ENCODE data around the gene DHRS11. TPM values are rescaled to one million over a fixed set of nuclear protein-coding genes. Genes with fewer than 3 reads are reported as not detected.
A peak's percentile ranks its signal among the peaks of the same experiment; 100 is the strongest.

Gene DHRS11
- total and polyA plus RNA-seq, 2 of the 4 experiments (the other 2 are of a cell fraction), result 7.0 to 14.5 TPM

DNA sequence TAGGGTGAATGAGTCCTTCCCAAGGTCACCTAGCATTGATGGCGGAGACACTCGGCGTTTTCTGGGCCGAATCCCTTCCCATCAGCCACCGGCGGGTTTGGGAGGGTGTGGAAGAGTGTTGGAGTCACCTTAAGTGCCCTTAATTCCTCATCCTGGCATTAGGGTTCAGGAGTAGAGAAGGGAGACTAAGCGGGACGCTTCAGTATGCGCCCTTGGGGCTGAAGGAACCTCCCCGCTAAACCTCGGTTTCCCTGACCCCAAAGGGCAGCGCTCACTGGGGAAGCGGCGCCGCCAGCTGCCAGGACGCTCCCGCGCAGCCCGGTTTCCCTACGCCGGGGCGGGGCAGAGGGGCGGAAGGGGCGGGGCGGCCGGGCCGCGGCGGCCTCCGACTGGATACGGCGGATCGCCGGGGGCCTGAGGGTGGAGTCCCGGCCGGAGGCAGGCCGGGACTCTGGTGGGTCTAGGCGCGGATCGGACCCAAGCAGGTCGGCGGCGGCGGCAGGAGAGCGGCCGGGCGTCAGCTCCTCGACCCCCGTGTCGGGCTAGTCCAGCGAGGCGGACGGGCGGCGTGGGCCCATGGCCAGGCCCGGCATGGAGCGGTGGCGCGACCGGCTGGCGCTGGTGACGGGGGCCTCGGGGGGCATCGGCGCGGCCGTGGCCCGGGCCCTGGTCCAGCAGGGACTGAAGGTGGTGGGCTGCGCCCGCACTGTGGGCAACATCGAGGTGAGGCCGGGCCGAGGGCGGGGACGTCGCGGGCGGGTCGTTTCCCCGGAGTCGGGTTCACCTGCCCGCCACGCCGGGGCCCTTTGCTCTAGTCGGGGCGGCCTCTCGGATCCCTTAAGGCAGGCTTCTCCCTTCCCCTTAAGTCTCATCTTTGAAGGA is at the start of gene DHRS11 (continued):
- TF ChIP-seq, protein P1, sequence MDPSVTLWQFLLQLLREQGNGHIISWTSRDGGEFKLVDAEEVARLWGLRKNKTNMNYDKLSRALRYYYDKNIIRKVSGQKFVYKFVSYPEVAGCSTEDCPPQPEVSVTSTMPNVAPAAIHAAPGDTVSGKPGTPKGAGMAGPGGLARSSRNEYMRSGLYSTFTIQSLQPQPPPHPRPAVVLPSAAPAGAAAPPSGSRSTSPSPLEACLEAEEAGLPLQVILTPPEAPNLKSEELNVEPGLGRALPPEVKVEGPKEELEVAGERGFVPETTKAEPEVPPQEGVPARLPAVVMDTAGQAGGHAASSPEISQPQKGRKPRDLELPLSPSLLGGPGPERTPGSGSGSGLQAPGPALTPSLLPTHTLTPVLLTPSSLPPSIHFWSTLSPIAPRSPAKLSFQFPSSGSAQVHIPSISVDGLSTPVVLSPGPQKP (IDR thresholded peaks at IDR 0.05; ENCODE audit: borderline replicate concordance, low read depth, low read length), result no peak
- TF ChIP-seq, protein P2, sequence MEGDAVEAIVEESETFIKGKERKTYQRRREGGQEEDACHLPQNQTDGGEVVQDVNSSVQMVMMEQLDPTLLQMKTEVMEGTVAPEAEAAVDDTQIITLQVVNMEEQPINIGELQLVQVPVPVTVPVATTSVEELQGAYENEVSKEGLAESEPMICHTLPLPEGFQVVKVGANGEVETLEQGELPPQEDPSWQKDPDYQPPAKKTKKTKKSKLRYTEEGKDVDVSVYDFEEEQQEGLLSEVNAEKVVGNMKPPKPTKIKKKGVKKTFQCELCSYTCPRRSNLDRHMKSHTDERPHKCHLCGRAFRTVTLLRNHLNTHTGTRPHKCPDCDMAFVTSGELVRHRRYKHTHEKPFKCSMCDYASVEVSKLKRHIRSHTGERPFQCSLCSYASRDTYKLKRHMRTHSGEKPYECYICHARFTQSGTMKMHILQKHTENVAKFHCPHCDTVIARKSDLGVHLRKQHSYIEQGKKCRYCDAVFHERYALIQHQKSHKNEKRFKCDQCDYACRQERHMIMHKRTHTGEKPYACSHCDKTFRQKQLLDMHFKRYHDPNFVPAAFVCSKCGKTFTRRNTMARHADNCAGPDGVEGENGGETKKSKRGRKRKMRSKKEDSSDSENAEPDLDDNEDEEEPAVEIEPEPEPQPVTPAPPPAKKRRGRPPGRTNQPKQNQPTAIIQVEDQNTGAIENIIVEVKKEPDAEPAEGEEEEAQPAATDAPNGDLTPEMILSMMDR (conservative IDR thresholded peaks at IDR 0.05; ENCODE audit: low read depth, low read length), result 0 out of 2 replicates have a peak, but pooled peaks have one; percentile 3
- TF ChIP-seq NFE2L2 (IDR thresholded peaks at IDR 0.05; ENCODE audit: low read depth, low read length), result no peak
